Vagina (tissue), 2 donors: ENCODE data around the gene SRRM2. TPM values are rescaled to one million over a fixed set of nuclear protein-coding genes. Genes with fewer than 3 reads are reported as not detected.

ENCODE experiments used
- DNase-seq, 2 donors: peaks; one replicate each; pipeline ENCODE4 v3.0.0-alpha.2; 2017; ENCODE audit errors: extremely low spot score in 2 of 2
- H3K27ac ChIP-seq: fragments of 200-600 bp; sonication (generic); one replicate; pipeline ENCODE4 v1.5.1; 2019
- H3K27me3 ChIP-seq: fragments of 200-600 bp; sonication (generic); one replicate; pipeline ENCODE4 v1.5.1; 2019
- H3K36me3 ChIP-seq, 2 donors: fragments of 200-600 bp; sonication (generic); one replicate each; pipeline ENCODE4 v1.5.1; 2017 to 2019
- H3K4me1 ChIP-seq: fragments of 200-600 bp; sonication (generic); one replicate; pipeline ENCODE4 v1.5.1; 2019
- H3K4me3 ChIP-seq, 2 donors: fragments of 200-600 bp; sonication (generic); 1 replicate in 1 of 2; 2 replicates in 1 of 2; pipeline ENCODE4 v1.5.1; 2016 to 2019
- H3K9me3 ChIP-seq: fragments of 200-600 bp; sonication (generic); one replicate; pipeline ENCODE4 v1.5.1; 2019
- CTCF ChIP-seq, 3 experiments: fragments of 450-650 bp in 2 of 3; fragments of 200-600 bp in 1 of 3; sonication (generic) in 1 of 3; IDR thresholded peaks; one replicate each; pipeline ENCODE4 v1.5.1; 2017 to 2019; ENCODE audit warnings: antibody characterized with exemption in 3 of 3, mild to moderate bottlenecking in 2 of 3, moderate library complexity in 2 of 3
- POLR2A ChIP-seq, 2 donors: fragments of 450-650 bp; IDR thresholded peaks; one replicate each; pipeline ENCODE4 v1.6.1; 2017; ENCODE audit warnings: antibody characterized with exemption in 2 of 2, mild to moderate bottlenecking in 2 of 2, moderate library complexity in 2 of 2
- POLR2AphosphoS5 ChIP-seq, 2 donors: sonication (generic); formaldehyde crosslinking; IDR thresholded peaks; one replicate each; pipeline ENCODE4 v1.9.0; 2017; ENCODE audit warnings: antibody characterized with exemption in 2 of 2, mild to moderate bottlenecking in 2 of 2, low read depth in 1 of 2; ENCODE audit not compliant: insufficient read depth in 1 of 2
- intact Hi-C: fragments of 100-400 bp; cut with DNase I; formaldehyde crosslinking; loops from one replicate; pipeline ENCODE4 v1.15.1; 2023
- small RNA-seq: library from RNA; depleted of rRNA; stranded (forward); fragments of <200 nt; gene quantifications from one replicate; pipeline ENCODE3, GENCODE V24; 2016
- total RNA-seq: library from RNA; depleted of rRNA; stranded (reverse); fragments of >200 nt; gene quantifications from one replicate; pipeline ENCODE4 v1.2.3, GENCODE V29; 2016

Gene SRRM2
- total RNA-seq, 1 donor from 2014 or later, result 534 TPM

- no peaks in the 10 kb centered on the region for H3K36me3 ChIP-seq
- H3K9me3 ChIP-seq, result no peaks in the 10 kb centered on the region
- H3K27me3 ChIP-seq, result no peaks in the 10 kb centered on the region
- no peak overlapping the region for H3K4me3 ChIP-seq
- intact Hi-C loops, result no loop called here
- no peak for DNase-seq
- H3K4me1 ChIP-seq, result no peaks in the 10 kb centered on the region
- TF ChIP-seq POLR2A (IDR thresholded peaks at IDR 0.05) (no peak), POLR2AphosphoS5 (IDR thresholded peaks at IDR 0.05; ENCODE audit: insufficient read depth in 1 of 2, low read depth in 1 of 2) (no peak), CTCF (IDR thresholded peaks at IDR 0.05) (no peak)
- H3K27ac ChIP-seq, result no peak overlapping the region
Measured at GRCh38 chr16:2818272-2818876, 65.9 kb downstream of the SRRM2 start.

GRCh38 chr16:2819179-2819938 lies 66.9 kb downstream of the SRRM2 start:
- no peak for TF ChIP-seq POLR2AphosphoS5 (IDR thresholded peaks at IDR 0.05; ENCODE audit: insufficient read depth in 1 of 2, low read depth in 1 of 2)
- TF ChIP-seq POLR2A (IDR thresholded peaks at IDR 0.05), result no peak
- TF ChIP-seq CTCF (IDR thresholded peaks at IDR 0.05), result no peak
- H3K4me1 ChIP-seq, result no peaks in the 10 kb centered on the region
- no peak overlapping the region for H3K4me3 ChIP-seq
- H3K36me3 ChIP-seq, result no peaks in the 10 kb centered on the region
- DNase-seq, result no peak
- H3K27ac ChIP-seq, result no peak overlapping the region
- intact Hi-C loops, result no loop called here
- H3K9me3 ChIP-seq, result no peaks in the 10 kb centered on the region
- H3K27me3 ChIP-seq, result no peaks in the 10 kb centered on the region

- intact Hi-C loops, result no loop called here
- Histone ChIP-seq H3K27ac (no peak overlapping the region), H3K4me3 (no peak overlapping the region), H3K36me3 (no peaks in the 10 kb centered on the region), H3K27me3 (no peaks in the 10 kb centered on the region), H3K9me3 (no peaks in the 10 kb centered on the region), H3K4me1 (no peaks in the 10 kb centered on the region)
- DNase-seq, result no peak
- TF ChIP-seq POLR2AphosphoS5 (IDR thresholded peaks at IDR 0.05; ENCODE audit: insufficient read depth in 1 of 2, low read depth in 1 of 2) (no peak), POLR2A (IDR thresholded peaks at IDR 0.05) (no peak), CTCF (IDR thresholded peaks at IDR 0.05) (no peak)
Measured at GRCh38 chr16:2819939-2820835, 67.7 kb downstream of the SRRM2 start.

Small RNA genes lying within 50 kb of the gene (small RNA-seq; reads per million reads assigned to genes)
- not detected for gene SNORA3C

Other genes with a start within 250 kb of the SRRM2 start
- gene ATP6V0C, start 238.7 kb upstream of the SRRM2 start, total RNA-seq, result 133 TPM
- 25.5 TPM for gene AMDHD2, start 232.3 kb upstream of the SRRM2 start, total RNA-seq
- not detected for gene CEMP1, start 221.2 kb upstream of the SRRM2 start, total RNA-seq
- gene PDPK1, start 214.6 kb upstream of the SRRM2 start, total RNA-seq, result 29.2 TPM
- 19.4 TPM for gene KCTD5, start 70.1 kb upstream of the SRRM2 start, total RNA-seq
- 61.6 TPM for gene PRSS27, start 32.4 kb upstream of the SRRM2 start, total RNA-seq
- 530 TPM for gene ELOB, start 24.6 kb downstream of the SRRM2 start, total RNA-seq
- gene PRSS33, start 34.9 kb downstream of the SRRM2 start, total RNA-seq, result not detected
- gene PRSS41, start 45.8 kb downstream of the SRRM2 start, total RNA-seq, result not detected
- gene PRSS21, start 64.6 kb downstream of the SRRM2 start, total RNA-seq, result not detected
- gene ZG16B, start 77.7 kb downstream of the SRRM2 start, total RNA-seq, result 11.3 TPM
- 38.8 TPM for gene PRSS22, start 105.5 kb downstream of the SRRM2 start, total RNA-seq
- 65.1 TPM for gene FLYWCH2, start 130.6 kb downstream of the SRRM2 start, total RNA-seq
- gene FLYWCH1, start 159.3 kb downstream of the SRRM2 start, total RNA-seq, result 32.9 TPM
- gene KREMEN2, start 211.6 kb downstream of the SRRM2 start, total RNA-seq, result not detected
- gene PAQR4, start 216.7 kb downstream of the SRRM2 start, total RNA-seq, result 2.7 TPM
- 6.9 TPM for gene PKMYT1, start 227.8 kb downstream of the SRRM2 start, total RNA-seq